NCI-H526 (cell line): ENCODE data around the gene PARK7.

ENCODE experiments used
- DNase-seq, 2 experiments: peaks; one replicate each; lab custom pipeline; 2025; lab: John Stamatoyannopoulos, UW

PARK7 gene

GRCh38 chr1:7984811-7985210 lies 23.3 kb downstream of the PARK7 start:
- DNase-seq: no peak

GRCh38 chr1:7985851-7986612 lies 24.5 kb downstream of the PARK7 start:
- DNase-seq: no peak

GRCh38 chr1:7987528-7987927 lies 26.0 kb downstream of the PARK7 start:
- DNase-seq: no peak

GRCh38 chr1:7988576-7988975 lies 27.1 kb downstream of the PARK7 start:
- DNase-seq: no peak

GRCh38 chr1:7989762-7990428 lies 28.4 kb downstream of the PARK7 start:
- no peak for DNase-seq

GRCh38 chr1:7991504-7992440 lies 30.3 kb downstream of the PARK7 start:
- no peak for DNase-seq

GRCh38 chr1:7992885-7993284 lies 31.4 kb downstream of the PARK7 start:
- DNase-seq: no peak

- no peak for DNase-seq
Measured at GRCh38 chr1:7993593-7994479, 32.3 kb downstream of the PARK7 start.

- DNase-seq: no peak
Measured at GRCh38 chr1:7994827-7995226, 33.3 kb downstream of the PARK7 start.

- DNase-seq: no peak
Measured at GRCh38 chr1:7995437-7995836, 33.9 kb downstream of the PARK7 start.

GRCh38 chr1:8002329-8002910 lies 40.9 kb downstream of the PARK7 start:
- peak in 1 of 2 experiments; percentile 26 for DNase-seq

- no peak for DNase-seq
Measured at GRCh38 chr1:8002921-8003320, 41.4 kb downstream of the PARK7 start.

GRCh38 chr1:8003438-8004112 lies 42.1 kb downstream of the PARK7 start:
- DNase-seq: no peak

GRCh38 chr1:8004113-8004802 lies 42.7 kb downstream of the PARK7 start:
- DNase-seq: peak; percentile 78 to 83

- DNase-seq: peak; percentile 56 to 82
Measured at GRCh38 chr1:8004803-8005573, 43.5 kb downstream of the PARK7 start.

- peak; percentile 96 to 98 for DNase-seq
Measured at GRCh38 chr1:8006037-8006963, 44.8 kb downstream of the PARK7 start.

- no peak for DNase-seq
Measured at GRCh38 chr1:8009043-8010002, 47.8 kb downstream of the PARK7 start.
